Stimulated activated naive CD8-positive, alpha-beta T cell treated with anti-CD3 and anti-CD28 coated beads, Interleukin-15, Interleukin-2, amounts not matched to agents 100 ng/mL and 50 ng/mL, for 24 hours (primary cell): ENCODE data around the gene TIMM22.

Source experiments
- H3K27ac Mint-ChIP-seq: one replicate; pipeline ENCODE4 v1.8.0; 2021; ENCODE audit warnings: mild to moderate bottlenecking, mixed read lengths
- H3K27me3 Mint-ChIP-seq: one replicate; pipeline ENCODE4 v1.8.0; 2021; ENCODE audit warnings: mixed read lengths
- H3K36me3 Mint-ChIP-seq: one replicate; pipeline ENCODE4 v1.8.0; 2021; ENCODE audit warnings: low read depth, mixed read lengths
- H3K4me1 Mint-ChIP-seq: one replicate; pipeline ENCODE4 v1.8.0; 2021; ENCODE audit warnings: low read depth, mixed read lengths
- H3K4me3 Mint-ChIP-seq: one replicate; pipeline ENCODE4 v1.8.0; 2021; ENCODE audit warnings: mild to moderate bottlenecking, mixed read lengths
- H3K9me3 Mint-ChIP-seq: one replicate; pipeline ENCODE4 v1.8.0; 2021; ENCODE audit warnings: mixed read lengths

Gene TIMM22

DNA sequence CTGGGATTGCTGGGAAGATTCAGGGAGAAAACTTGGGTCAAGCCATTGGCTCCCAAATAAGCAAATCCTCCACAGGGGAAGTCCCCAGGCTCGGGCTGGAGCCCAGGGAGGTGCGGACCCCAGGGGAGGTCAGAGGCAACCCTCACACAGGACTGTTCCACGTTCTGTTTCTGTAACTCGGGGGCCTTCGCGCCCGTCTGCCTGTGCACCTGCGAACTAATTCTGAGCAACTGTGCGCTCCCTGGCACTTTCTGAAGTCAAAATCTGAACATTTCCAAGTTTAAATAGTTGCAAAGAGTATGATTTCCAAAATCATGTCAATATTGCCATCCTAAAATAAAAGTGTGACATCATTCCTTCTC is 16.8 kb downstream of the TIMM22 start:
- H3K27ac Mint-ChIP-seq: no peak overlapping the region
- no peaks in the 10 kb centered on the region for H3K9me3 Mint-ChIP-seq
- no peaks in the 10 kb centered on the region for H3K27me3 Mint-ChIP-seq
- H3K4me1 Mint-ChIP-seq: no peaks in the 10 kb centered on the region
- H3K36me3 Mint-ChIP-seq: no peaks in the 10 kb centered on the region
- H3K4me3 Mint-ChIP-seq: no peak overlapping the region

GRCh38 chr17:1018547-1018946 is 21.6 kb downstream of the TIMM22 start:
- Mint-ChIP-seq H3K9me3 (no peaks in the 10 kb centered on the region), H3K27me3 (no peaks in the 10 kb centered on the region), H3K36me3 (no peaks in the 10 kb centered on the region), H3K27ac (no peak overlapping the region), H3K4me3 (no peak overlapping the region), H3K4me1 (no peaks in the 10 kb centered on the region)

DNA sequence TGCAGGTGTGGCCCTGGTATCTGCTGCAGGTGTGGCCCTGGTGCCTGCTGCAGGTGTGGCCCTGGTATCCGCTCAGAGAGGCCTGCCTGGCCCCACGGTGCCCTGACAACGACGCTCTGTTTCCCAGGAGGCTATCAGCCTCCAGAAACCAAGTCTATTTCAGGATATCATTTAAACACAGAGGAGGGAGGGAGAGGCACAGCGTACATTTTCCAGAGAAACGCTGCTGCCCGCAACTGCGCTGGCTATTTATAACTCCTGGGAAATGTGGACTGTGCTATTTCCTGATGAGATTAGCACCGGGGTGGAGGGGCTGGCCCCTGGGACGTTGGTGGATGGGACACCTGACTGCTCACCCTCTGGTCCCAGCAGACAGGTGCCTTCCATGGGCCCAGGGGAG is 22.5 kb downstream of the TIMM22 start:
- no peak overlapping the region for H3K4me3 Mint-ChIP-seq
- no peaks in the 10 kb centered on the region for H3K4me1 Mint-ChIP-seq
- no peaks in the 10 kb centered on the region for H3K9me3 Mint-ChIP-seq
- H3K27ac Mint-ChIP-seq: no peak overlapping the region
- no peaks in the 10 kb centered on the region for H3K36me3 Mint-ChIP-seq
- no peaks in the 10 kb centered on the region for H3K27me3 Mint-ChIP-seq

GRCh38 chr17:1021147-1021546 is 24.2 kb downstream of the TIMM22 start:
- Mint-ChIP-seq H3K4me1 (no peaks in the 10 kb centered on the region), H3K9me3 (no peaks in the 10 kb centered on the region), H3K36me3 (peaks cover 5% of the 10 kb centered on the region), H3K27ac (no peak overlapping the region), H3K27me3 (no peaks in the 10 kb centered on the region), H3K4me3 (no peak overlapping the region)

- Mint-ChIP-seq H3K36me3 (peaks cover 5% of the 10 kb centered on the region), H3K4me1 (no peaks in the 10 kb centered on the region), H3K27me3 (no peaks in the 10 kb centered on the region), H3K27ac (no peak overlapping the region), H3K4me3 (no peak overlapping the region), H3K9me3 (no peaks in the 10 kb centered on the region)
Observed at GRCh38 chr17:1022278-1023024, 25.5 kb downstream of the TIMM22 start.

GRCh38 chr17:1024076-1024475 is 27.1 kb downstream of the TIMM22 start:
- Mint-ChIP-seq H3K9me3 (no peaks in the 10 kb centered on the region), H3K4me3 (no peak overlapping the region), H3K27me3 (no peaks in the 10 kb centered on the region), H3K36me3 (peaks cover 5% of the 10 kb centered on the region), H3K4me1 (no peaks in the 10 kb centered on the region), H3K27ac (no peak overlapping the region)

- H3K4me1 Mint-ChIP-seq: no peaks in the 10 kb centered on the region
- no peak overlapping the region for H3K27ac Mint-ChIP-seq
- H3K27me3 Mint-ChIP-seq: no peaks in the 10 kb centered on the region
- no peak overlapping the region for H3K4me3 Mint-ChIP-seq
- peaks cover 5% of the 10 kb centered on the region for H3K36me3 Mint-ChIP-seq
- no peaks in the 10 kb centered on the region for H3K9me3 Mint-ChIP-seq
Observed at GRCh38 chr17:1025733-1026598, 29.0 kb downstream of the TIMM22 start.

- Mint-ChIP-seq H3K4me3 (no peak overlapping the region), H3K27ac (no peak overlapping the region), H3K36me3 (peaks cover 5% of the 10 kb centered on the region), H3K9me3 (no peaks in the 10 kb centered on the region), H3K4me1 (no peaks in the 10 kb centered on the region), H3K27me3 (no peaks in the 10 kb centered on the region)
Observed at GRCh38 chr17:1026599-1026975, 29.7 kb downstream of the TIMM22 start.

DNA sequence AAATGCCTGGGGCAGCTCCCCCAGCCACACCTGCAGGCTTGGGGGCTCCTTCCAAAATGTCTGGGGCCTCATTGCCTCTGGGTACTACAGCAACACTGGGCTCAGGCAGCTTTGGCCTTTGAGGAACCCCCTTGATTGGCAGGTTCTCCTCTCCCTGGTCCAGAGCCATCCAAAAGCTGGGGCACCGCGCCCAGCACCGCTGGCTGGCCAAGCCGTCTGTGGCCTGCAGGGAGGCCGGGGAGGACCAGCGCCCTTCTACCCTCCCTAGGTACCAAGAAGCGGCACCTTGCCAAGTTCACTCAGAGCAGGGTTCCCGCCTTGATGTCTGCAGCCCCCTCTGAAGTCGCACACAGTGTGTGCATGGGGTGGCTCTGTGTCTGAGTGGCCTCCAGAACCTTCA is 30.1 kb downstream of the TIMM22 start:
- no peaks in the 10 kb centered on the region for H3K27me3 Mint-ChIP-seq
- no peak overlapping the region for H3K4me3 Mint-ChIP-seq
- H3K36me3 Mint-ChIP-seq: peaks cover 5% of the 10 kb centered on the region
- H3K9me3 Mint-ChIP-seq: no peaks in the 10 kb centered on the region
- H3K4me1 Mint-ChIP-seq: no peaks in the 10 kb centered on the region
- H3K27ac Mint-ChIP-seq: no peak overlapping the region

DNA sequence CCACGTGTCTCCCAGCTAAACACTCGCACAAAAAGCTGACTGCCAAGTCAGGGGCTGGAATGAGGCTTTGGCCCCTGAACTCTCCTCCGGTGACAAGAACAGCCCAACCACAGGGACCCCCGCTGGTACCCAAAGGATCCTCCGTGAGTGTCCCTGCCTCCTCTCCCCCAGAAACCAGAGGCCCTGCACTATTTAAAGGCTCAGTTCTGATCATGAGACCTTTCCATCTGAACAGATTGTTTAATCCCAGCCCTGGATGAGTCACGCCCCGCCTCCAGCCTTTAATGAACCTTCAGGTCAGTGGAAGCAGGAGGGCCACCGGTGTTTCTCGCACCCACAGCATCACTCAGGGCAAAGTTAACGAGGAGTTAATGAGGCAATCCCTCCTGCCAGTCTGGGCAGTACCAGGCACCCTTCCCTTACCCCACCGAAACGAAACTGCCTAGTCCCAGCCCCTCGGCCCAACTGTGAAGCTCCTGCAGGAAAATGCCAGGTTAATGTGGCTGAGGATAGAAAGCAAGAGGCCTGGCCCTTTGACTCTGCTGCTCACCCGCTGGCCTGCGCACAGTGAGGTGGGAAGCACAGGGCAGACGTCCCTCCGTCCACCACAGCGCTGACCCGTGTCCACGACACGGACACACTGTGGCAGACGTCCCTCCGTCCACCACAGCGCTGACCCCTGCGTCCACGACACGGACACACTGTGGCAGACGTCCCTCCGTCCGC is 32.4 kb downstream of the TIMM22 start:
- no peaks in the 10 kb centered on the region for H3K27me3 Mint-ChIP-seq
- H3K9me3 Mint-ChIP-seq: no peaks in the 10 kb centered on the region
- no peak overlapping the region for H3K27ac Mint-ChIP-seq
- H3K4me3 Mint-ChIP-seq: no peak overlapping the region
- no peaks in the 10 kb centered on the region for H3K4me1 Mint-ChIP-seq
- H3K36me3 Mint-ChIP-seq: peaks cover 5% of the 10 kb centered on the region

DNA sequence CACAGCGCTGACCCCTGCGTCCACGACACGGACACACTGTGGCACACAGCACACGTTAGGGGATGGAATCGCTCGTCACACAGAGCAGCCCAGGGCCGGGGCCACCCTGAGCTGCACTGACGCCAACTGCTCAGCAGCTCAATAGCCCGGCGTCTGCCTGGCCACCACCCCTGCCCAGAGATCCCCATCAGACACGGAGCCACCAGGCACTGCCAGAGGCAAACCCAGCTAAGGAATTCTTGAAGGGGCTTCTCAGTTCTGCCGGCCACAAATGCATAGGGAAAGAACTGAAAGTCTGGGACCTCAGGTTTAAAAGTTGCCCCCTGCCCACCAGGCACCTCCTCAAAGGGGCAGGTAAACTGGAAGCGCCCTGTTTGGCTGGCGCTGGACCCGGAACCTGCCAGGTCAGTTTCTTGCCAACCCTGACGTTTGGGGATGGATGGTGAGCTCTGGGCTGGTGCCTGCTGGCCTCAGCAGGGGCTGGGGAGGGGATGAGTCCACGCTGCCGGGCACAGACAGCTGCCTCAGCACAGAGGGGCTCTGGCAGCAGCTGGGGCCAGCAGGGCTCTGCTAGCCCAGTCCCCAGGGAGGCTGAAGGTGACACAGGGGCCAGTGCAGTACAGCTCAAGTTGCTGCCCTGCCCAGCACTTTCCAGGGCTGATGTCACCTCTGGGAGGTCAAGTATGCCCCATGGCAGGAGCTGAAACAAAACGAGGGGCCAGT is 33.2 kb downstream of the TIMM22 start:
- peaks cover 5% of the 10 kb centered on the region for H3K36me3 Mint-ChIP-seq
- H3K4me3 Mint-ChIP-seq: no peak overlapping the region
- H3K27me3 Mint-ChIP-seq: no peaks in the 10 kb centered on the region
- no peak overlapping the region for H3K27ac Mint-ChIP-seq
- H3K9me3 Mint-ChIP-seq: no peaks in the 10 kb centered on the region
- H3K4me1 Mint-ChIP-seq: no peaks in the 10 kb centered on the region

- Mint-ChIP-seq H3K36me3 (no peaks in the 10 kb centered on the region), H3K27ac (no peak overlapping the region), H3K9me3 (no peaks in the 10 kb centered on the region), H3K27me3 (no peaks in the 10 kb centered on the region), H3K4me3 (no peak overlapping the region), H3K4me1 (no peaks in the 10 kb centered on the region)
Observed at GRCh38 chr17:1030684-1031532, 34.0 kb downstream of the TIMM22 start.

DNA sequence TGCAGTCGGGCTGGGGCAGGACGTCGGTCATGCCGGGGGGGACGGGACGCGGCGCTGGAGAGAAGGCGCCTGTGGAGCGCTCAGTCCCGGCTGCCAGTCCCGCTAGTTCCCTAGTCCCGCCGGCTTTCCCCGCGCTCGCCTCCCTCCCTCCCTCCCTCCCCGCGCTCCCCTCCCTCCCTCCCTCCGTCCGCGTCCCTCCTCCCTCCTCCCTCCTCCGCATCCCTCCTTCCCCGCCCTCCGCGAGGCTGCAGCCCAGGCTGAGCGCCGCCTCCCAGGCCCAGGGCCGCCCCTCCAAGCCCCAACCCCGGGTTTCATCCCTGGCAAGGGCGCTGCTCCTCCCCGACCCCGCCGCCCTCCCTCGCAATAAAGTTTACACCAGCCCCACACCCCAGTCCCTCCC is 34.8 kb downstream of the TIMM22 start:
- no peaks in the 10 kb centered on the region for H3K4me1 Mint-ChIP-seq
- H3K4me3 Mint-ChIP-seq: no peak overlapping the region
- H3K9me3 Mint-ChIP-seq: no peaks in the 10 kb centered on the region
- no peak overlapping the region for H3K27ac Mint-ChIP-seq
- H3K36me3 Mint-ChIP-seq: no peaks in the 10 kb centered on the region
- no peaks in the 10 kb centered on the region for H3K27me3 Mint-ChIP-seq

DNA sequence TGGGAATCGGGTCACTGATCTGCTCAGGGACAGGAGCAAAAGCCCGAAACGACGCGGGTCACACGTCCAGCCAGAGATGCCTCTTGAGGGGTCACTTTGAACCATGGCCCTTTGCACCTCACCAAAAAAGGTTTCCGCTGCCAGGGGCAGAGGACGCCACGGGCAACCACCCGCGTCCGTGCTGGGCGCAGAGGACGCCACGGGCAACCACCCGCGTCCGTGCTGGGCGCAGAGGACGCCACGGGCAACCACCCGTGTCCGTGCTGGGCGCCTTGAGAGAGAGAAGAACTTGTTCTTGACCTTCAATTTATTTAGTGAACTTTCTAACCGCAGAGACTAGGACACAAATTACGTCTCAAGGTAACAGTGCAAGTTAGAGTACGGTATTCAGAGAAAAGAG is 35.5 kb downstream of the TIMM22 start:
- Mint-ChIP-seq H3K4me1 (no peaks in the 10 kb centered on the region), H3K9me3 (no peaks in the 10 kb centered on the region), H3K27me3 (no peaks in the 10 kb centered on the region), H3K27ac (no peak overlapping the region), H3K36me3 (no peaks in the 10 kb centered on the region), H3K4me3 (no peak overlapping the region)
